ENCODE measurements around the gene MICAL2.

MICAL2 gene

DNA sequence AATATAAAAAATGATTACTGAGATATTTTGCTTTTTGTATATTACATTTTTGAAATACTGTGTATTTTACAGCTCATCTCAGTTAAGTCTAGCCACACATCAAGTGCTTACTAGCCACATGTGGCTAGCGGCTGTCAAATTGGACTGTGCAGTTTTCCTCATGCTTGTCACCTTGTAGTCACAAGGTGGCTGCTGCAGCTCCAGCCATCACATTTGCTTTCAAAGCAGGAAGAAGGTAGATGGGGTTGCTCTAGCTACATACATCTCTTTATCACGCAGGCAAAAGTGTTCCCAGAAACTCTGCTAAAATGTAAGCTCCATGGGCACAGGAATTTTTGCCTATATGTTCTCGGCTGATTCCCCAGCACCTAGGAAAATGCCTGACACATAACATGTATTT is 61.5 kb downstream of the MICAL2 start:
- no peak for DNase-seq

DNA sequence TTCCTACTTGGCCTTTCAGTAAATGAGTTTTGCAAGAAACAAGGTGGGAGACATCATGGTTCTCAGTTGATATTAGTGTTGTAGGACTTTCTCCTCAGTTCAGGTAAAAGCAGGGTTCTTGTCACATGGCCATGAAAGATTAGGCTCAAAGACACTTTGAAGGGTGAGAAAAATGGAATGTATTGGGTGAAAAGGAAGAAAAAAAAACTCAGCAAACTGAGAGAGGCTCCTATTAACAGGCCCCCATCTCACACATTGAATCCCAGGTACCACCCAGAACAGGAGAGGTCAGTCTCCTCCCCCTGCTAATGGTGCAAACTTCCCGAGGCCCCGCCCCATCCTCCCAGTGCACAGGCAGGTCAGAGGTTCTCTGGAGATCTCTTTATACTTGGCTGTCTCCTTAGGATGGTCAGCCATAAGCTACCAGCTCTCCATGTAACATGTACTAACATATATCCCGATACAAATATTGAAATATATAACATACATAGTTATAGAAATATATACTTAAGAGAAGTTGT is 62.2 kb downstream of the MICAL2 start:
- no peak for DNase-seq

DNA sequence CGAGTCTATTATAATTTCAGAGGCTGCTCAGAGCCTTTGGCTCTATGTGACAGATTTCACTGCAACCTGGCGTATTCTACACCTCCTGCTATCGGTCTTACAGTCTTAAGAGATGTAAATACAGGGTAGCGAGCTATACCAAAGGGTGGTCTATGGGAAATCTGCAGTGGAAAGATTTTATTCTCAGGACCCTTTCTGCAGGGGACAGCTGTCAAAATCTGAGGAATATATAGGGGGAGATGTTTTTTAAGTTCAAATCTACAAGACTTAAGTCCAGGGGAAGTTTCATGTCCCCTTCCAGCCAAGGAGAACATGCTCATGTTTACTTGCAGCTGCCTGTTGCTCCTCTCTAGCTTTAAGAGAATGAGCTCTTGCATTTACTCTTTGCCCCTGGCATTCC is 62.7 kb downstream of the MICAL2 start:
- DNase-seq: no peak

DNA sequence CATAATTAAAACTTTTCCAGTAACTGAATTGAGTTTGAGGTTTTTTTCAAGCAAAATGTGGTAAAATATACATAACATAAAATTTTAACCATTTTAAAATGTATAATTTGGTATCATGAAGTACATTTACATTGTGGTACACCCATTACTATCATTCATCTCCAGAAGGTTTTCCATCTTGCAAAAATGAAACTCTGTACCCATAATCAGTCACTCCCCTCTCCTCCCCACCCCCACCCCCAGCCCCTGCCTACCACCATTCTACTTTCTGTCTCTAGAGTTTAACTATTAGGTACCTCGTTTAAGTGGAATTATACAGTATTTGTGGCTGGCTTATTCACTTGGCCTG is 63.7 kb downstream of the MICAL2 start:
- DNase-seq: no peak

DNA sequence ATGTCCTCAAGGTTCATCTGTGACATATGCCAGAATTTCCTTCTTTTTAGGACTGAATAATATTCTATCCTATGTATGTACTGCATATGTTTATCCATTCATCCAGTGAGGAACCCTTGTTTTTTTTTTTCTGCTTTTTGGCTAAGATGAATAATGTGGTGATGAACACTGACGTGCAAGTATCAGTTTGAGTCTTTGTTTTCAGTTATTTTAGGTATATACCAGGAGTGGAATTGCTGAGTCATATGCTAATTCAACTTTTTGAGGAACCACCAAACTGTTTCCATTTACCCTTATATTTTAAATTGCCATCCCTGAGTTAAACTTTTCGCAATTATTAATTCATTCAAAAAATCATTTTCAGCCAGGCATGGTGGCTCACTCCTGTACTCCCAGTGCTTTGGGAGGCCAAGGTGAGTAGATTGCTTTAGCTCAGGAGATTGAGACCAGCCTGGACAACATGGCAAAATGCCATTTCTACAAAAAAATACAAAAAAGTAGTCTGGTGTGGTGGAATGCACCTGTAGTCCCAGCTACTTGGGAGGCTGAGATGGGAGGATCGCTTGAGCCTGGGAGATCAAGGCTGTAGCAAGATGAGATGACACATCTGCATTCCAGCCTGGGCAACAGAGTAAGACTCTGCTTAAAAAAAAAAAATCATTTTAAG is 64.2 kb downstream of the MICAL2 start:
- DNase-seq: no peak

DNA sequence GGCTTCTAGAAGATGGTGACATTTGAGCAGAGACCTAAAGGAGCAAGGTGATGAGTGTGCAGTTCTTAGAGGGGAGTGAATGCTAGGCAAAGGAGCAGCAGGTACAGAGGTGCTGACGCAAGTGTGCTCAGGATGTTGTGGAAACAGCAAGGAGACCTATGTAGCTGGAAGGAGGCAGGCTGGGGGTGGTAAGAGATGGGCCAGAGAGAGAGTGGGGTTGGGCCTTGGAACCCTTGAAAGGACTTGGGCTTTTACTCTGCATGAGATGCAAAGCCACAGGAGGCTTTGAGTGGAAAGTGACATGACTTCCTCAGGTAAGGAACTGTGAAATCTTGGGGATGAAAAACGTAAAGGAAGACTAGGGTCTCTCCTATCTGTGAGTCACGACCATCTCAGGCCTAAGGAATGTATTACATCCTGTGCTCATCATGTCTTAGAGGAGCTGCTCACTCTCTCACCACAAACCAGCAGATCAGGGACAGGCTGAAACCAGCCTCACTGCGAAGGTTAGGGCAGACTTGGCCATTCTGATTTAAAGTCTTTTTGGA is 65.4 kb downstream of the MICAL2 start:
- DNase-seq: no peak

DNA sequence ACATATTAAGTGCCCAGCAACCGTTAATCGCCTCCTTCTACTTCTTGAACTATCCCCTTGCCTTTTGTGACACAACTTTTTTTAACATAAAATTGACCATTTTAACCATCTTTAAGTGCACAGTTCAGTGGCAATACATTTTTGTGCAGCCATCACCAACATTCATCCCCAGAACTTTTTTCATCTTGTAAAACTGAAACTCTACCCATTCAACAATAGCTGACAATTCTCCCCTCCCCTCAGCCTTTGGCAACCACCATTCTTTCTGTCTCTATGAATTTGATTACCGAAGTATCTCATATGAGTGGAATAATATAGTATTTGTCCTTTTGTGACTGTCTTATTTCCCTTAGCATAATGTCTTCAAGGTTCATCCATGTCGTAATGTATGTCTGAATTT is 66.0 kb downstream of the MICAL2 start:
- no peak for DNase-seq

DNA sequence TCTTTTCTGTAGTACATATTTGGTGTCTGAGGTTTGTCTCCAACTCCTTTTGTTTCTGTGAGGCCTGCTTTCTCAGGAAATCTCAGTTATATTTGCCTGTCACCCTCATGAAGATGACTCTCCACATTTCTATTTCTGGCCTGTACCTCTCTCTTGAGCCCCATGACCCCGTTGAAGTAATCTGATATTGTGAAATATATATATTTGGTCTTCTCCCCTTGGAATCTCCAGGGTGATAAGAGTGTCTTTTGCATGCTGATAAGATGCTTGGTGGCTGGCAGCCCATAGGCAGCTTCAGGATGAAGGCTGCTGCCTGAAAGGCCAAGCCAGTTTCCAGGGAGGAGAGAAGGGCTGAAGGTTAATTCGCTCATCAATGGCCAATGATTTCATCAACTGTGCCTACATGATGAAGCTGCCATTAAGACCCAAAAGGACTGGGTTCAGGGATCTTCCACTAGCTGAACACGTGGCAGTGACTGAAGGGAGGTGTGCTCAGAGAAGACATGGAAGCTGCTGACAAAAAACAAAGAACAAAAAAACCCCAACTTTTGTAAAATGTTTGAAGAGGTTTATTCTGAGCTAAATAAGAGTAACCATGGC is 67.4 kb downstream of the MICAL2 start:
- no peak for DNase-seq

DNA sequence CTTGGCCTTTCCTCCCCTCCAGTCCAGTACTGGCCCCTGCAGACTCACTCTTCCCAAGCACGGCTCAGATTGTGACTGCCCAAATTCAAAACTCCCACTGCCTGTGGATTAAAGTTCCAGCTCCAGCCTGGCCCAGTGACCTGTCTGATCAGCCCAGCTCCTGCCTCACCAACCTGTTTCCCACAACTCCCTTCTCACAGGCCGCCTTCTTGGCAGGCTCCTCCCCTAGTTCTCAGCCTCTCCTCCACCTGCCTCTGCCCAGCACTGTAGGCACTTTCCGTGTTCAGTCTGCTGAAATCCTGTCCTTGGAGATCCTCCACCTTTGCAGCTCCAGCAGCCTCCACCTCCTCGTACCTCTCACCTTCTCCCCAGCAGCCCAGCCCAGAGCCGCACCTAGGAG is 68.6 kb downstream of the MICAL2 start:
- DNase-seq: no peak

DNA sequence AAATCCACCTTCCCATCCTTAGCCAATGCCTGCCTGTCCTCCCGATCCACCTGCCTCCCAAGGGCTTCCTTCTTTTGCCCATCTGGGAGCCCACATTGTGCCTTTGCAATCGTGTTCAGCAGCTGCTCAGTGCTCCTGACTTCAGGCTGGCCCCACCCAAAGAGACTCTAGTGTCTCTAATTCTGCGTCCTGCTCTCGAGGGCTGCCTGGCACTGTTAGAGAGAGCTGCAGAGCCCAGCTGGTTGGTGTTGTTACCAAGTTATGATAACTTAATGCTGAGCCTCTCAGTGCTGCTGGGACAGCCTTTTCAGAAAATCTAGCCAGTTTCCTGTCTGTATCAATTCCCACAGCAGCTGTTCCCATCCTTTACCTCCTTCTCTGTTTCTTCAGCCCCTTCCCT is 69.1 kb downstream of the MICAL2 start:
- DNase-seq: no peak

DNA sequence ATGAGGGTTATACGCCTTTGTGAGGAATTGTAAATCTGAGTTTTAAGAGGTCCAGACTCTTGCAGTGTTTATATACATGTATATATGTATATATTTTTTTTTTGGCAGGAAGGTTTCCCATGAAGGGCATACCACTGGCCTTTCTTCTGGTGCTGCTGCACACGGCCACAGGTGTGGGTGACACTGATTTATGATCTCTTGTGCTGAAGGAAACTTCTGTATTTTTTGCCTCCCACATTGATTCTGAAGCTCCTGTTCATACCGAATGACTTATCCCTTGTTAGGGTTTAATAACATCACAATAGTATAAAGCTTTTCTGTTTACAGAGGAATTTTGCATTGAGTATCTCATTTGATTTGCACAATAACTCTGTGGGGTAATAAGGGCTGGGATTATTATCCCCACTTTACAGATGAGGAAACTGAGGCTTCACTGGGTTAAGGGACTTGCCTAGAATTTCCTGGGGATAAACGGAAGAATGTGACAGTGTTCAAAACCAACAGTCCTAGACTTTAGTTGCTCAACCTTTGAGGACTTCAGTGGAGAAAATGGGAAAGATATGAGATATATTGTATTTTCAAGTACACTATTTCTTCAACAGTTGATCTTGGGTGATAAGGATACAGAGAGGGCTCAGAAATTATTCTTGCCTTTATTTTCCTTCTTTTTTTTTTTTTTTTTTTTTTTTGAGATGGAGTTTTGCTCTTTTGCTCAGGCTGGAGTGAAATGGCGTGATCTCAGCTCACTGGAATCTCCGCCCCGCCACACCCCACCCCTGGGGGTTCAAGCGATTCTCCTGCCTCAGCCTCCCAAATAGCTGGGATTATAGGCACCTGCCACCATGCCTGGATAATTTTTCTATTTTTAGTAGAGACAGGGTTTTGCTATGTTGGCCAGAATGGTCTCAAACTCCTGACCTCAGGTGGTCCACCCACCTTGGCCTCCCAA is 70.1 kb downstream of the MICAL2 start:
- no peak for DNase-seq

DNA sequence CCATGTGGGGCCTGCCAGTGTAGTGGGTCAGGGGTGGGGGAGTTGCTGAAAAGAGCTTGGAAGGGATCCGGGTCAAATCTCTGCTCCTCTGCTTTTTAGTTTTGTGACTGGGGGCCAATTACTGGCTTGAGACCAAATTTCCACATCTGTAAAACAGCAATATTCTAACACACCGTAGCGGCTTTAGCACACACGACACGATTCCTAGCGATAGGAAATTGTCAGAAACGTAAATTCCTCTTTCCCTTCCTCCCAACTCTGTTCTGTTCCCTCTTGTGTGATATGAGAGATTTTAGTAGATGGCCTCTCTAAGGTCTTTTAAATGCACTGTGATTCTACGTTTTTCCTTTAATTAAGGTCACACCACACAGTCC is 71.9 kb downstream of the MICAL2 start:
- no peak for DNase-seq

DNA sequence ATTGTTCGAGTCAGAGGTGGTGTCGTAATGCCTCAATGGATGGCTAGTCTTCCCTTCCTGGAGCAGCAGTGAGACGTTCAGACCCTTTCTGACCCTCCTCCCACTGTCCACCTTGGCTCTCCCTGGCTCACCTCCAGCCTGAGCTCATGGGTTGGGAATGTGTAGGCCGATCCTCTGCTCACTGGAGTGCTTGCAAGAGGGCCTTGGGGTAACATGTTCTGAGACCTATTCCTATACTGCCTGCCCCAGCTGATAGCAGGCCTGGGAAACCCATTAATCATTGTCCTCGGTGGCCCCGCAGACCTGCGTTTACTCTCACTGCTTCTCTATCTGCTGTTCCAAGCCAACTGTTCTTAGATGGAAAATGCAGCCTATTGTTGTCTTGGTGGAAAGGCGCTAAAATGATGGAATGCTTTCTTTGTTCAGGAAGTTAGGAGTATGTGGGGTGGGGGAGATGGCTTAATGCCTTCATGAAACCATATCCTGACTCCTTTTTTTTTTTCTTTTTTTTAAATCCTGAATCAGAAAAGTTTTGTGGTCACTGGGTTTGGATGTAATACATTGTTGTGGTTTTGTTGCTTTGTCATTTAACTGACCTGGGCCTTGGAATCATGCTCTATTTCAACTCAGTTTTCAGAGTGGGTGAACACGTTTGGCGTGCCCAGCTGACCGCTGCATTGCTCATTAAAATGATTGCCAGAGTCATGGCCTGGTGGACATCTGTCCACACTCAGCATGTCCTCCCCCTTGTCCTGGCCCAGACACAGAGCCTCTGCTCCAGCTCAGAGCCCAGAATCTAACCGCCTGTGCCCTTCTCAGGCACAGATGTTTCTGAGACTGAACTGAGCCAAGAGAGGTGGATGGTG is 72.5 kb downstream of the MICAL2 start:
- DNase-seq: no peak

DNA sequence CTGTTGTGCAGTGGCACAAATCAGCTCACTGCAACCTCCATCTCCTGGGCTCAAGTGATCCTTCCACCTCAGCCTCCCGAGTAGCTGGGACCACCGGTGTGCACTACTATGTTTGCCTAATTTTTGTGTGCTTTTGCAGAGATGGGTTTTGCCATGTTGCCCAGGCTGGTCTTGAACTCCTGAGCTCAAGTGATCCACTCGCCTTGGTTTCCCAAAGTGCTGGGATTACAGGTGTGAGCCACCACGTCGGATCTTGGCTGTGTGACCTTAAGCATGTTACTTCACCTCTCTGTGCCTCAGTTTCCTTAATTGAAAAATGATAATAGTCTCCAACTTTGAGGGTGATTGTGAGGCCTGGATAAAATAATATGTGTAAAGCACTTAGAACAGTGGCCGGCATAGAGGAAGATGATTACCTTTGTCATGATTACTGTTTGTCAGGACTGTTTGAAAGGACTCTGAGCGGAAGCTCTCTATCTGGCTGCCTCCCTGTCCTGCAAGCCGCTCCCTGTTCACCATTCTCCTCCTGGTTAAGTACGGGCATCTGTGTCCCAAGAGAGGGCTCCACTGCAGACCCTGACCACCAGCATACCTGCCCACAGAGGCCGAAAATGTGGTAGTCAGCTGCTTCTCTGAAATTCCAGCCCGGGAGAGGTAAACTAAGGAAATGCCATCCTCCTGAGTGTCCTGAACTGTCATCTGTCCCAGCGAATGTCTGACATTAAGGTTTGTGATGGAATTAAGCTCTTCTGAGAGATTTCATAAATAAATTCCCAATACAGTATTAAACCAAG is 73.6 kb downstream of the MICAL2 start:
- no peak for DNase-seq

DNA sequence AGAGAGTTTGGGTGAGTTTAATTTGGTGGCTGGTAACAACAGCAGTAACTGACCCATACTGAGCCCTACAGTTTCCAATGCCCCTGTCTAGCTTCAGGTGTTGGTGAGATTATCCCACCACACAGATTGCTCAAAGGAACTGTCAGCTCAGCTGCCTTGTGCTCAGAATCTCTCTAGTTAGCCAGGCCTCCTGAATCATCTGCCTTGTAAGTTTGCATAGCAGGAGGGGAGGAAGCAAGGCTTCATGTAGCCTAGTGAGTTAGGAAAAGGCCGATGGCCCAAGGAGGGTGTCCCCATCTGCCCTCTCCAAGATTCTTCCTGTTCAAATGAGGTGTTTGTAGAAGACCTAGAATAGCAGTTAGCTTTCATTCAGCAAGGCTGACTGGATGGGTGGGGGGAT is 74.3 kb downstream of the MICAL2 start:
- no peak for DNase-seq

DNA sequence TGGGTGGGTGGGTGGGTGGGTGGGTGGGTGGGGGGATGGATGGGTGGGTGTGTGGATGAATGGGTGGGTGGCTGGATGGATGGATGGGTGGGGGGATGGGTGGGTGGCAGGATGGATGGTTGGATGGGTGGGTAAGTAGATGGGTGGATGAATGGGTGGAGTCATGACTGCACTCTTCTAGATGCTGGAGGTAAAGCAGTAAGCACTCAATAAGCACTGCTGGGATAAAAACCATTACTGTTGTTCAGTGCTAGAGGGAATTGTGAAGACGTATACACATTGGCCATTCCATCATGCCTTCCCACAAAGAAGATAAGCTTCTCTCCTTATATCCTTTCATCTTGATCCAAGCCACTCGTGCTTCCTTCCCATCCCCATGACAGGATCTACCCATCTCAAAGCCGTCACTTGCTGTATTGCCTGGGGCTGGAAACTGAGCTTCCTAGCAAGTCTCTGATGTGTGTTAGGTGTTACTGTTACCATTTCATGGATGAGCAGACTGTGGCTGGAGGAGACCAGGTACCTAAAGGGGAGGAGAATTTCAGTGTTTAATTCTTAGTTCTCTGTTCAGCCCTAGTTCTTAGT is 74.8 kb downstream of the MICAL2 start:
- DNase-seq: no peak

DNA sequence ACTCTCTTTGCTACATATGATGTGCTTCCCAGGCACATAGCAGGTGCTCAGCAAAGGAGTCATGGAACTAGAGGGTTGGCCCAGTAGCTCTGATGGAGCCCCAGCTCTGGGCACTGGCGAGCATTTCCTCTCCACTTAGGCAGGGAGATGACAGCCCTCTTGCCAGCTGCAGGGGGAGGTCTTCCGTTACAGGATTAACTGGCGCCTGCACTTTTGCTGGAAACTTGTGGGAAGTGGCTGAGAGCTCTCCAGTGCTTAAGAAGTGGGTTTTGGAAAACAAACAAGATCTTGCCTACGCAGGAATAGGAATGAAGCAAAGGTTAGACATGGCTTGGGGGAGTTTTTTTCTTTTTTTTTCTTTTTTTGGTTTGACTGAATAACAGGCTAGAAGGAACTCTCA is 75.5 kb downstream of the MICAL2 start:
- DNase-seq: no peak

DNA sequence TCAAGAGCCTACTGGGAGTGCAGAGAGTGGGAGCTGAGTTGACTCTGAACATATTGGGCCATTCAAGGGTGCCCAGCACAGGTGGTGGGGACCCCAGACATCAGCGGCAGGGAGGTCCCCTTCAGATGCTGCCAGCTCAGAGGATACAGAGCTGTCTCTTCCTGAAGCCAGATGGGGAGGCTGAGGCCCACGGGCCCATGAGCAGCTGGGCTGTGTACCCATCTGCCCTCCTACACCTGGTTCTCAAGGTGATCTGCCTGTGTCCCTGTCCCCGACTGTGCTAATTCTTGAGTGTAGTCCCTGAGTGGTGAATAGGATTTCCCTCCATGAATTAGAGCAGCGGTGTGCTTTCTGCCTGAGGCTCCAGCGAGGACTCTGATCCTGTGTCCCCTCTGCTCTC is 76.3 kb downstream of the MICAL2 start:
- DNase-seq: no peak

DNA sequence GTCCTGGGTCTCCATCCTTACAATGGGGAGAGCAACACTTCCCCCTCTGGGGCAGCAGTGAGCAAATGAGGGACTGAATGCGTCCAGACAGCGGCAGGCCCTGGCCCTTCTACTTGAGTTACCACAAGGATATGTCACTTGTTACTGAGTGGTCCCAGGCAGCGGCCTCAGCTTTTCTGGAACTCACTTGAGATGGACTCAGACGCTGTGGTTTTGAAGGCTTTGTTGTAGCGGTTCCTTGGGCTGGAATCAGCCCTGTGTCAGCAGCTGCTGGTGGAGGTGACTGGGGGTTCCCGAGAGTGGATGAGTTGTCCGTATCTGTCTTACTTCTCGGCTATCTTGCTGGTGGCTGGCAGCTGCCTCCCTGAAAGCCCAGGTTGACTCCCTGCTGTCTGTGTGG is 77.0 kb downstream of the MICAL2 start:
- no peak for DNase-seq

DNA sequence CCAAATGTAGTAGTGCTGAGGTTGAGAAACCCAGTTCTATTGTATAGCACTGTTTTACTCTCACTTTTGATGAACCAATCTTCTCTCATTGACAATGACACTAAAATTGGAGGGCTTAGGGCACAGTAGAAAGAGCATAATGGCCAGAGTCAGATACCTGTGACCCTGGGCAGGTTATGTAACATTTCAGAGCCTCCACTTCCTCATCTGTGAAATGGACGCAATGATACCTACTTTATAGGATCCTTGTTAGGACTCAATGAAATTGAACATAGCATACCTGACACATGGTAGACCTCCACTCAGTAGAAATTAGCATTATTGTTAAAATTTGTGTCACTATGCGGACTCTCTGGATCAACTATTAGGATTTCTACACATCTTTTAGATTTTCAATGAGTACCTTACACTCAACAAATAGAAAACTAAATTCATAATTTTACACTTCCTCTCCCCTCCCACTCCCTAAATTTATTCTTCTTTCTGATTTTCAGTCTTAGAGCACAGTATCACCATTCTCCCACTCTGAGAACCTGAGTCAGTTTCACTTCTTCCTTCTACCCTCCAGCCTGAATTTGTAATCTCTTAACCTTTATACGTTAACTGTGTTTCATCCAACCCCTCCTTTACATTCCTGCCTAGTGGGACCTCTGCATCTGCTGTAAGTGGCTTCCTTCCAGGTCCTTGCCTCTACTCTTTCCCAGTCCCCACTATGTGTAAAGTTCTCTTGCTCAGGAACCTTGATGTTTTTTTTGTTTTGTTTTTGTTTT is 78.3 kb downstream of the MICAL2 start:
- DNase-seq: no peak

Measured in C1 segment of cervical spinal cord (tissue), 14 donors.